GM18861 (cell line): ENCODE measurements around the gene ZNF574.
"Not testable (repeated sequence)": the region's sequence is repeated elsewhere in the genome, so short reads cannot be mapped to it uniquely, and the experiment has no call there.

Experiments used
- ATAC-seq: cut with Tn5 transposase; IDR thresholded peaks from one replicate; pipeline ENCODE4 v1.9.1; 2021; ENCODE audit not compliant: unreplicated experiment

The ZNF574 gene

GRCh38 chr19:42075616-42076379 lies at the start of gene ZNF574:
TSS of gene ZNF574 (plus strand) at chr19:42076166. CDS start at chr19:42078607, 2,441 bp downstream.
- ATAC-seq, result peak; percentile 89

GRCh38 chr19:42028304-42029216 lies 47.4 kb upstream of the ZNF574 start:
- no peak for ATAC-seq

GRCh38 chr19:42030645-42031440 lies 45.1 kb upstream of the ZNF574 start:
- ATAC-seq, result no peak

- no peak for ATAC-seq
Measured at GRCh38 chr19:42032431-42032830, 43.5 kb upstream of the ZNF574 start.

- ATAC-seq, result no peak
Measured at GRCh38 chr19:42033413-42033812, 42.6 kb upstream of the ZNF574 start.

- ATAC-seq, result not testable (repeated sequence)
Measured at GRCh38 chr19:42034640-42035391, 41.1 kb upstream of the ZNF574 start.

- ATAC-seq, result no peak
Measured at GRCh38 chr19:42037649-42038048, 38.3 kb upstream of the ZNF574 start.

GRCh38 chr19:42038666-42039065 lies 37.3 kb upstream of the ZNF574 start:
- ATAC-seq, result no peak

GRCh38 chr19:42040031-42040430 lies 35.9 kb upstream of the ZNF574 start:
- no peak for ATAC-seq

GRCh38 chr19:42040491-42040890 lies 35.5 kb upstream of the ZNF574 start:
- ATAC-seq, result not testable (repeated sequence)

GRCh38 chr19:42042455-42043170 lies 33.4 kb upstream of the ZNF574 start:
- ATAC-seq, result no peak

GRCh38 chr19:42045575-42045974 lies 30.4 kb upstream of the ZNF574 start:
- ATAC-seq, result no peak

GRCh38 chr19:42048992-42049391 lies 27.0 kb upstream of the ZNF574 start:
- ATAC-seq, result no peak

GRCh38 chr19:42051166-42052115 lies 24.5 kb upstream of the ZNF574 start:
- no peak for ATAC-seq

- no peak for ATAC-seq
Measured at GRCh38 chr19:42052241-42052863, 23.6 kb upstream of the ZNF574 start.

GRCh38 chr19:42053037-42053935 lies 22.7 kb upstream of the ZNF574 start:
- ATAC-seq, result no peak

GRCh38 chr19:42054205-42054604 lies 21.8 kb upstream of the ZNF574 start:
- no peak for ATAC-seq
